NOMO-1 treated with dmso at 0.1 percent for 144 hours (cell line): ENCODE measurements around the gene ARIH1.
"Not testable (repeated sequence)": the region's sequence is repeated elsewhere in the genome, so short reads cannot be mapped to it uniquely, and the experiment has no call there.

ENCODE experiments used
- DNase-seq: peaks from one replicate; lab custom pipeline; 2025; ENCODE audit not compliant: unreplicated experiment; lab: John Stamatoyannopoulos, UW

Gene ARIH1

DNA sequence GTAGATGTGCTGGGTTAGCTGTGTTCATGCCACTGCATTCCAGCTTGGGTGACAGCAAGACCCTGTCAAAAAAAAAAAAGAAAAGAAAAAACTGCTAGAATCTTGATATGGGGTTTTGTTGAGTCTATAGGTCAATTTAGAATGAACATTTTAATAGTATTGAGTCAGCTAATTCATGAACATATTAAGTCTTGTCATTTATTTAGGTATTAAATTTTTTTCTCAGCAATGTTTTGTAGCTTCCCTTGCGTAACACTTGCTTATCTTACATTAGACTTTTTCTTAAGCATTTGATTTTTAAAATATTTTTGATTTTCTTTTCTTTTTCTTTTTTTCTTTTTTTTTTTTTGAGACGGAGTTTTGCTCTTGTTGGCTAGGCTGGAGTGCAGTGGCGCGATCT, 119.7 kb downstream of the ARIH1 start:
- no peak for DNase-seq

DNA sequence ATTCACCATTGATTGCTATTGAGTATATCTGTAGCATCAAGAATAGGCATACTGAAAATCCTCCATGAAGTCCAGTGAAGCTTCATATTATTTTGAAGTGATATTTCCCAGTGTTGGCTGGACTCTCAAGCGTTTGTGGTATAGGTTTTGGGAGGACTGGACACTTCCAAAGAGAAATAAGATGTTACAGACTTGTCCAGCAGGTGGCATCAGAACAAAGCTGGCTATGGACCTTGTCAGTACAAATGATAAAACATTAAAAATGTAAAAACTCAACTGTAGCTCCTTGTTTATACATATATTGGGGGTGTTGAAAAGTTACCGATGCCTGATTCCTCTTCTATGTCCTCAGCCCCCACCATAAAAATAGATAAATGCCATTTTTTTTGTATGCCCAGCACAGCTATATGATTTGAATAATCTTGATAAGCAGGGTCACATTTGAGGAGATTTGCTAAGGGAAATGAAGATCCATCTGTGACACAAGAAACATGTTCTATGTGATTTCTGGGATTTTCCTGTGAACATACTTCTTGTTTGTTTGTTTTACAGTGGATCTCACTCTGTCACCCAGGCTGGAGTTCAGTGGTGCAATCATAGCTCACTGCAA, 125.8 kb downstream of the ARIH1 start:
- DNase-seq, result no peak

DNA sequence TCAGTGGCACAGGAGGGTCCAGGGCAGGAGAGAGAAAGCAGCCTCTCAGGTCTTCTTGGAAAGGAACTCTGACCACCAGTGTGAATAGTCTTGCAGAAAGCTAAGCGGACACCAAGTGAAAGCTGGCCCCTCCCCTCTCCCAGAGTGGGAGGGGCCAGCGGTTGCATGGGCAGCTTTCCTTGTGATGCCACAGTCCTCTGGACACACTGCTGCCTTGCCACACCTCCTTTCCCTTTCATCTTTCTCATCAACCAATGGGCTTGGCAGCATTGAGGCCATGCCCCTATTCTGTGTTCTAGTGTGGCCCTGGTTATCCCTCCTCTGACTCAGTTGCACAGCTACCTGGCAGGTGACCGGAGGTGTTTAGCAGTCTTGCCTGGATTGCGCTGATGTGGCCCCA, 130.7 kb downstream of the ARIH1 start:
- no peak for DNase-seq

DNA sequence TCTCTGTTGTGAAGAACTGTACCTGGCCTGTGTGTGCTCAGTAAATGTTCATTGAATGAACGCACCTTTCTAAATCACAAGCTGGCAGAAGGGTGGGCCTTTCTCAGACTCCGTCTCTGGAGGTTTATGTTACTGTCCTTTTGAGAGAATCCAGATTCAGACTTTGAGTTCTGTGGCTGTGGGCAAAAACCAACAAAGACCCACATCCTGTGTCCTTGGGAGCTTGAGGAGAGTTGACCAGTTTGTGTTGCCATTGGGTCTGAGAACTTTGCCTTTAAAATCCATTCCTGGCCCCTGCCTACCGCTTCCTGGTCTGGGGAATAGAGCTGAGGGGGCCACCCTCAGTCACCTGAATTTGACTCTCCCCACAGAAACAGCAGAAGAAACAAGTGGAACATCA, 134.0 kb downstream of the ARIH1 start:
- DNase-seq, result not testable (repeated sequence)

DNA sequence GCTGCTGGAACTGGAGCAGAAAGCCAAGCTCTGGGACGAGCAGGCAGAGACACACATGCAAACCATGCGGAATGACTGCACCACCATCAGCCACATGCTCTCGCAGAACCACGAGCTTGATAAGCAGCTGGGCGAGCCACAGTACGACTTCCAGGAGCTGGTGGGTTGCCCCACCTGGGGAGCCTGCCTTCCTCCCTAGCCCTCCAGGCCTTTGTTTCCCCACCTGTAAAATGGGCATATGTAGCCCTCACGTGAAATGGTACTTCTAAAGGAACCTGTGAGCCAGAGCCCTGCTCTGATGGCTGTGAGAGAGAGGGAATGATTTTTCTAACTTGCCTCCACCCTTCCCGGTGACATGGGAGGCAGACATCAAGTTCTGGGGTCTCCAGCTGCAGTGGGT, 135.7 kb downstream of the ARIH1 start:
- no peak for DNase-seq

DNA sequence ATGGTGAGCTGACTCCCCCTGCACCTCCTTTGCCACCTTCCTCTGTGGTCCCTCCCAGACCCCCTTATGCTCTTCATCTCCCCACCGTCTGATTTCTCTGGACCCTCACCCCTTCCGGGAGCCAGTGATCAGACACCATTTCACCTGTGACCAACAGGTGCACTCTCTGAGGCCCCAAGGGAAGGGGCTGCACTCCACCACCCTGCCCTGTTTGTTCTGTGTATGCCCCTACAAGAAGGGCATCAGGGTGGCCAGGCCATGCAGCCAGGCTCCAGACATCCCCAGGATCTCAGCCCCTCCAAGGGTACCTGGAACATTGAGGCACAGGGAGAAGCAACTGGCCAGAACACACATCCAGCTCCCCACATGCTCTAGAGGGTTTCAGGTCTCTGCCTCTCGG, 138.2 kb downstream of the ARIH1 start:
- DNase-seq, result not testable (repeated sequence)

DNA sequence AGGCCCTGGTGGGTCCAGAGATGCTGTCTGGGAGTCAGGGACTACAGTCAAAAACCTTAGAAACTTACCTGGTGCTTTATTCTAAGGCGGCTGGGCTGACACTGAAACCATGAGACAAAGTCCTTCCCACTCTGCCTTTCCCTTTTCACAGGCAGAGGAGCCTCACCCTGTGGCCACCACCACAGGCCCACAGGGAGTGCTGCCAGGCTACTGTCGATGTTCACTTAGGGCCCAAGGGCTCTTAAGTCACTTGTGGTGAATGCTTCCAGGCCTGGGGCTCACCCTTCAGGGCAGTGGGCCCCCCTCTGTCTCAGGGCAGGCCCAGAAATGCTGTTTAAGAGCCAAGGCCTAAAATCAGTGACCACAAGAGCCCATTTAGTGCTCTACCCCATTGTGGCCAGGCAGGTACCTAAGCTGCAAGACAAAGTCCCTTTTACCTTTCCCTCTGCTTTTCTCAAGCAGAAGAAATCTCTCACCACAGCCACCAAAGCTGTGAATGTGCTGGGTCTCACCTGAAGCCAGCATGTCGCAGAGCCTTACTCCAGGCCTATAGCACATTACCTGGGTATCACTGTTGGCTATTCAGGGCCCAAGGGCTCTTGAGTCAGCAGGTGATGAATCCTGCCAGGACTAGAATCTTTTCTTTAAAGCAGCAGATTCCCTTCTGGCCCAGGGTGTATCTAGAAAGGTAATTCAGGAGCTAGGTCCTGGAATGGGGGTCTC, 140.8 kb downstream of the ARIH1 start:
- DNase-seq, result no peak

DNA sequence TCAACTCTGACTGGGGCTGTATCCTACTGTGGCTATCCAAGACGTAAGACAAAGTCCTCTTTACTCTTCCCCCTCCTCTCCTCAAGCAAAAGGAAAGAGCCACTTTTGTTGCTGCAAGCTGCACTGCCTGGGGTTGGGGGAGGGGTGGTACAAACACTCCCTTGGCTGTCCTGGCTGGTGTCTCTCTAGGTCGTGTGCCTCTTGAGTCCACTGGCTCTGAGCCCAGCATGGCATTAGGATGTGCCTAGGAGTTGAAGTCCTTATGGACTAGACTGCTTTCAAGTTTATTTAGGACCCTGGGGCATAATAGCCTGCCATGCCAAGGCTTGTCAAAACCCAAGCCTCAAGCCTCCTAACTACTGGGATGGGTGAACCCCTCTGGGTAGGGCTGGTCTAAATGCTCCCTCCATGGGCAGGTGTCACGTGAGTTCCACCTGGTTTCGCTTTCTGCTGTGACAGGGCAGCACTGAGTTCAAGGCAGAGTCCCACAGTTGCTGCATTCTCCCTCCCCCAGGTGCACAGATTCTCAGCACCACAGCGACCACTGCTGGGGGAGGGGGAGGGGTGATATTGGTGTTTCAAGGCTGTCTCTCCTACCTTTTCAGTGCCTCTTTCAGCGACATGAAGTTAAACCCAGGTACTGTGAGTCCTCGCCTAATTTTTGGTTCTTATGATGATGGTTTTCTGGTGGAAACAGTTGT, 141.6 kb downstream of the ARIH1 start:
- DNase-seq, result not testable (repeated sequence)

DNA sequence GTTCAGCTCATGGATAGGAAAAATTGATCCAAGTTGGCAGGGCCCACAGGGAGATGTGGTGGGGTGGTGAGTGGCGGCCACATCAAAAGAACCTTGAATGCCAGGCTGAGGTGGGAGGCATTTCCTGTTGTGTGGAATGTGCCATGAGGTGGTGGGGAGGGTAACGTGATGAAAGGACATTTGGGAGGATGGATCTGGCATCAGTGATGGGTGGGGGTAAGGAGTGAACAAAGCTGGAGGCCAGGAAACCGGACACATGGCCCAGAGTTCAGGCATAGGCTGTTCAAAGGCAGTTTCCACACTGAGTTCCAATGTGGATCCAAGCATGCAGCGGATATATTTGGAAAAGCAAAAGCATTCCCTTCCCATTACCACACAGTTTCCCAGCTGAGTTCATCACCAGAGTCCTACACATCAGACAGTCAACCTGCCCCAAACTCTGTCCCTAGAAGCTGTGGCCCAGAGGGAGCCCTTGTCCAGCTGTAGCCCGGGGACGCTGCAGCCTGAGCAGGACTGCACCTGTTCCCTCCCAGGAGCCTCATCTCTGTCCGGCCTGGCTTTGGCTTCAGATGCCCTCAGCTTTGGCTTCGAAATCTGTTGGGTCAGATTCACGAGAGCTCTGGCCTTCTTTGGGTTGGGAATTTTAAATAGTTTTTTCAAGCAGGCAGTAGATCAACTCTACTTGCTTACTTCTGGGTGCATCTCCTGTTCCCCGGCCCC, 142.5 kb downstream of the ARIH1 start:
- DNase-seq, result no peak

DNA sequence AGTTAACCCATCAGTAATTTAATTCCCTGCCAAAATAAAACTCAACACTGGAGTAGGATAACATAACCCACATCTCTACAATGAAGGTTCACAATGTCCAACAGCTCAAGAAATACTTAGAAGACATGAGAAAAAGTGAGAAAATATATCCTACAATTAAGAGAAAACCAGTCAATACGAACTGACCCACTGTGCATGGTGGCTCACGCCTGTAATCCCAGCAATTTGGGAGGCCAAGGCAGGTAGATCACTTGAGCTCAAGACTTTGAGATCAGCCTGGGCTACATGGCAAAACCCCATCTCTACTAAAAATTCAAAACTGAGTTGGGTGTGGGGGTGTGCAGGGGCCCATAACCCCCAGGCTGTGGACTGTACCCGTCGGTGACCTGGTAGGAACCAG, 149.7 kb downstream of the ARIH1 start:
- DNase-seq, result not testable (repeated sequence)

DNA sequence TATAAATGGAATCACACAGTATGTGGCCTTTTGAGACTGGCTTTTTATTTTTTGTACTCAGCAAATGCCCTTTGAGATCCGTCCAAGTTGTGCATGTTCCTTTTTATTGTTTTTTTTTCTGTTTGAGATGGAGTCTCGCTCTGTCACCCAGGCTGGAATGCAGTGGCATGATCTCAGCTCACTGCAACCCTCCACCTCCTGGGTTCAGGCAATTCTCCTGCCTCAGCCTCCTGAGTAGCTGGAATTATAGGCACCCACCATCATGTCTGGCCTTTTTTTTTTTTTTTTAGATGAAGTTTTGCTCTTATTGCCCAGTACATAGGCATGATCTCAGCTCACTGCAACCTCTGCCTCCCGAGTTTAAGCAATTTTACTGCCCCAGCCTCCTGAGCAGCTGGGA, 152.0 kb downstream of the ARIH1 start:
- DNase-seq, result not testable (repeated sequence)

DNA sequence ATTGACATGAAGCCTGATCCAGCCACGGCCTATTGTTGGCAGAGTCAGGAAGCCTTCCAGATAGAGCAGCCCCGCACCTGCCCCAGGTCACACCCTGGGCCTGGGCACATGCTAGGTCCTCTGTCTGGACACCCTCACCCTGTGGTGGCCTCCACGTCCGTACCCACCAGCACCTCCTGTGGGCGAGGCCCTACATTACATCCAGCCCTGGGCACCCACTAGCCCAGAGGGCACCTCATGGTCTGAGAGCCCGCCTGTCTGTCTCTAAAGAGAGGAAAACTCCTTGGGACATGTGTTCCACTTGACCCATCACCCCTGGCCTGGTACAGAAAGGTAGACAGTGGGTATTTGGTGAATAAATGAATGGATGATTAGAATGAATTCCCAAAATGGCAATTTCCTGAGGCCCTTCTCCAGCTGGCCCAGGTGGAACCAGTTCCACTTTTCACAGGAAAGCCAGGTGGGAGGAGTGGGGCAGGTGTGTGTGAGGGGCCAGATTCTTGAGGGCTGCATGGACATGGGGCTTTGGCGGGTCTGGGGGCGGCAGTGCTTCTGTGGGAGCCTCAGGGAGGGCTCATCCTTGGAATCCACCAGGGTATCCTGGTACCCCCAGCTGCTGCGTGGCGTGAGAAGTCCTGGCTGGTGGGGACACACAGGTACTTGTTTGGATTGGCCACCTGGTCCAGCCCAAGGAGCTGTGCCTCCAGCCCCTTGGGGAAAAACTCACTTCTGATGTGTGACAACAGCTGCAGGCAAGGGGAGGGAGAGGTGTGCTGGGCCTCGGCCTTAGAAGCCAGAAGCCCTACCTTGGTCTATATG, 154.3 kb downstream of the ARIH1 start:
- not testable (repeated sequence) for DNase-seq

DNA sequence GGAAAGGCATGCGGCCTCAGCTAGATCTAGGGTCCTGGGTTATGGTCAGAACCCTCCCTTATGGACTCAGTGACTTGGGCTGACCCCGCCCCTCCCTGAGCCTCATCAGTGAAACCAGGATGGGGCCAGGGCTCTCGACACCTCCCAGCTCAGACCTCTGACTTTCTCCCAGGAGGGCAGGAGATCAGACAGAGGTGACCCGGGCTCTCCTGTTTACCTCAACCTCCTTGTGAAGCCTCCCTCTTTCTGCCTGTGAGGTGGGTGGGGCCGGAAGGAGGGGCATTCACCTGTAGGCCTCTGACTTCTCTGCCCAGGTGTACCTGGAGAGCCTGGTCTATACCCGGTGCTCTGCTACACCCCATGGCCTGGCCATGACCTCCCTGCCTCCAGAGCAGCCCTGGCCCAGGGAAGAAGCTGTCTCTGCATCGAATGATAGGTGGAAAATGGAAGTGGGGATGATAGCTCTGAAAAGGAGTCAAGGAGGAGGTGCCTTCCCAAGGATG, 155.0 kb downstream of the ARIH1 start:
- DNase-seq, result not testable (repeated sequence)

DNA sequence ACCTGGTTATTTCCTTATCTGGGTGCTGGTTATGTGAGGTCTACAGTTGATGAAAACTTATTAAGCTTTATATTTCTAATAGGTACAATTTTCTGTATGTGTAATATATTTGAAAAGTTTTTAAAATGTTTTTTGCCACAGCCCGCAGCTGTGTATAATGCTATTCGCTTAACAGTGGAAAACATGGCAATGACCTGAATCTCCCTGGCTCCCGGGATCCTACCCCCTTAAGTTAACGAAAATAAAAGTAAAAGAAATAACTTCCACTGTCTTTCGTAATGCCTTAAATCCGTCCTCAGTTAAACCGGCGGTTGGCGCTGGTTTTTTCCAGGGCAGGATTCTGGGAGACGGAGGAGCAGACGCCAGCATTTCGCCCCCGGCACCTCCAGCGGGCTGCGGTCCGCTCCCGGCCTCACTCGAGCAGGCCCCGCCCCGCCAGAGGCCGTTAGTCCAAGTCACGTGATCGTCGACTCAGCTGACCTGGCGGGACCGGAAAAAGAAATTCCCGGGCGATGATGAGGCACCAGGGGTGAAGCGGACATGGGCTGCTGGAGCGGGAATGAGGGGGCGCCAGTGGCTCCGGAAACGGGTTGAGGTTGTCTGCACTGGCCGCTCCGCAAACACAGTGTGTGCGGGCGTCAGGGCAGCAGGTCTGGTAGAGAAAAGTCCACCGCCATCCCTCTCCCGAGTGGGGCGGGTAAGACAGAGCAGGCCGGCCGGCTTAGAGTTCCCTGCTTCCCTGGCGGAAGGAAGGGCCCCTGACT, 162.6 kb downstream of the ARIH1 start:
- not testable (repeated sequence) for DNase-seq

DNA sequence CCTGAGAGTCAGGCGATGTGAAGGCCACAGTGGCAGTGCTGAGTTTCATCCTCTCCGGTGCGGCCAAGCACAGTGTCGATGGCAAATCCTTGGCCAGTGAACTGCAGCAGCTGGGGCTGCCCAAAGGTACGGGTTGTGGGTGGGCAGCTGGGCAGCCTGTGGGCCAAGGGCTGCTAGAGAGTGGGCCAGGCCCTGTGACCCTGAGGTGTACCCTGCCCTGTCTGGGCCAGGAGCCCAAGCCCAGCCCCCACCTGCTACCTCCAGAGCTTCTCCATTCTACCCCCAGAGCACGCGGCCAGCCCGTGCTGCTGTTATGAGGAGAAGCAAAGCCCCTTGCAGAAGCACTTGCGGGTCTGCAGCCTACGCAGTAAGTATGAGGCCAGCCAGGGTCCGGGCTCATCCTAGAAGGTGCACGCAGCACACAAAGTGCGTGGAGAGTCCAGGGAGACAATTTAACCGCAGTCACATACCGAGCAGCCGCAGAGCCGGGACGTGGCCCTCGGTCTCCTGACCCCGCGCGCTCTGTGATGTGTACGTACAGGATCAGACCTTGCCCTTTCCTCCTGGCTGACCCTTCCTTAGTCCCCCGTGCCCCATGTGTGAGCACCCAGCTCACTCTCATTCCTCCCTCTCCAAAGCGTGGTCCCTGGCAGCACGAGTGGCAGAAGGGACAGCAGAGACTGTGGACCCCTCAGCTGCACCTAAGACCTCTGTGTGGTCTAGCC, 165.8 kb downstream of the ARIH1 start:
- DNase-seq, result not testable (repeated sequence)

DNA sequence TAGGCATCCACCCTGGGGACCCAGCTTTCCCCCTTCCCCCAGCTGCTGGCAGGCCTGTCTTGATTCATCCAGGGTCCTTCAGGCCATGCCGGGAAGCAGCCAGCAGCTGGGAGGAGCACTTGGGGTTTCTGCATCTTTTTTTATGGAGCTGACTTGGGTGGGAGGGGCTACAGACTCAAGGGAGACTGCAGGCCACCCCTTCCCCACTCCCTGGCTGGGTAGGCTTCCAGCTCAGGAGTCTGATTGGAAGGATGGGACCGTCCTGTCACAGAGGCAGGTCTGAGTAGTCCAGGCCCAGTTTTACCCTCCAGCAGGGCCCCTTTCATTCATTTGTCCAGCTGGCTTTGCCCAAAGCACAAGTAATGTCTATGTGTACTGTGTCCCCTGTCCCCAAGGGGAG, 168.1 kb downstream of the ARIH1 start:
- DNase-seq, result not testable (repeated sequence)

DNA sequence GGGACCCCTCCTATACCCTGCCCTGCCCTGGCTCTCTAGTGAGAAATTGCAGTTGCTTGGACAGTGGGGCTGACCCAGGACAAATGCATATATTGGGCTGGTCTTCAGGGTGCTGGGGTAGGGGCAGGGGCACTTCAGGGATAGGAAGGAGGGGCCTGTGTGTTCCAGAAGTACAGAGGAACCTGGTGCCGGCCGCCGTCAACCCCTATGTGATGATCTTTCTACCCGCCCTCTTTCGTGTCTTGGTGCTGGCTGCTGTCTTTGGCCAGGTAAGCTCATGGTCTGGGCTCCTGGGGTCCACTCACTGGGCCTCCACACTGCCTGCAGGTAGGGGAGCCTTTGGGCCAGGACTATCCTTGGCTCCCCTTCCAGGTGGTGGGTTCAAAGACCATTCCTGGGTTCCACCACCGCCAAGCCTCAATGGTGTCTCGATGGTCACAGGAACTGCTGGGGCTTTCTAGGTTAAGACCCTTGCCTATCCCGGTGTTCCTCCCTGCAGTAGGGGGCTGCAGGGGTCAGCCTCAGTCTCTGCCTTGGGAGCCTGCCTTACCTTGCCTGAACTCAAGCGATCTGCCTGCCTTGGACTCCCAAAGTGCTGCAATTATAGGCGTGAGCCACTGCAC, 174.6 kb downstream of the ARIH1 start:
- DNase-seq, result not testable (repeated sequence)
